ENCODE measurements around the gene ALG2.
"Not testable (repeated sequence)": the region's sequence is repeated elsewhere in the genome, so short reads cannot be mapped to it uniquely, and the experiment has no call there.

DNA sequence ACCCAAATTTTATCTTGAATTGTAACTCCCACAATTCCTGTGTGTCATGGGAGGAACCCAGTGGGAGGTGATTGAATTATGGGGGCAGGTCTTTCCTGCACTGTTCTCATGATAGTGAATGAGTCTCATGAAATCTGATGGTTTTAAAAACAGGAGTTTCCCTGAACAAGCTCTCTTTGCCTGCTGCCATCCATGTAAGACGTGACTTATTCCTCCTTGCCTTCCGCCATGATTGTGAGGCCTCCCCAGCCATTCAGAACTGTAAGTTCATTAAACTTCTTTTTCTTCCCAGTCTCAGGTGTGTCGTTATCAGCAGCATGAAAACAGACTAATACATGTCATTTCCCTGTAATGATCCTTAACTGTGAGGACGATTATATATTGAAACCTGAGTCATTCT is 16.1 kb upstream of the ALG2 start:
- TF ChIP-seq, protein P1, sequence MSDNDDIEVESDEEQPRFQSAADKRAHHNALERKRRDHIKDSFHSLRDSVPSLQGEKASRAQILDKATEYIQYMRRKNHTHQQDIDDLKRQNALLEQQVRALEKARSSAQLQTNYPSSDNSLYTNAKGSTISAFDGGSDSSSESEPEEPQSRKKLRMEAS (IDR thresholded peaks at IDR 0.05; ENCODE audit: low read depth) = not testable (repeated sequence)
- TF ChIP-seq, protein P2, sequence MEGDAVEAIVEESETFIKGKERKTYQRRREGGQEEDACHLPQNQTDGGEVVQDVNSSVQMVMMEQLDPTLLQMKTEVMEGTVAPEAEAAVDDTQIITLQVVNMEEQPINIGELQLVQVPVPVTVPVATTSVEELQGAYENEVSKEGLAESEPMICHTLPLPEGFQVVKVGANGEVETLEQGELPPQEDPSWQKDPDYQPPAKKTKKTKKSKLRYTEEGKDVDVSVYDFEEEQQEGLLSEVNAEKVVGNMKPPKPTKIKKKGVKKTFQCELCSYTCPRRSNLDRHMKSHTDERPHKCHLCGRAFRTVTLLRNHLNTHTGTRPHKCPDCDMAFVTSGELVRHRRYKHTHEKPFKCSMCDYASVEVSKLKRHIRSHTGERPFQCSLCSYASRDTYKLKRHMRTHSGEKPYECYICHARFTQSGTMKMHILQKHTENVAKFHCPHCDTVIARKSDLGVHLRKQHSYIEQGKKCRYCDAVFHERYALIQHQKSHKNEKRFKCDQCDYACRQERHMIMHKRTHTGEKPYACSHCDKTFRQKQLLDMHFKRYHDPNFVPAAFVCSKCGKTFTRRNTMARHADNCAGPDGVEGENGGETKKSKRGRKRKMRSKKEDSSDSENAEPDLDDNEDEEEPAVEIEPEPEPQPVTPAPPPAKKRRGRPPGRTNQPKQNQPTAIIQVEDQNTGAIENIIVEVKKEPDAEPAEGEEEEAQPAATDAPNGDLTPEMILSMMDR (IDR thresholded peaks at IDR 0.05) = not testable (repeated sequence)
- not testable (repeated sequence) for TF ChIP-seq RAD21 (IDR thresholded peaks at IDR 0.05; ENCODE audit: low read length); REST (IDR thresholded peaks at IDR 0.05; ENCODE audit: low read depth, low read length); POLR2AphosphoS5 (IDR thresholded peaks at IDR 0.05; ENCODE audit: low read depth, low read length); MXI1 (IDR thresholded peaks at IDR 0.05; ENCODE audit: low read depth, low read length); EZH2phosphoT487 (IDR thresholded peaks at IDR 0.05; ENCODE audit: borderline replicate concordance, low read depth); EP300 (IDR thresholded peaks at IDR 0.05; ENCODE audit: borderline replicate concordance in 1 of 2, low read depth in 1 of 2, low read length in 1 of 2); GABPA (IDR thresholded peaks at IDR 0.05; ENCODE audit: low read depth); RFX5 (IDR thresholded peaks at IDR 0.05; ENCODE audit: low read length)
- TF ChIP-seq, protein P3, sequence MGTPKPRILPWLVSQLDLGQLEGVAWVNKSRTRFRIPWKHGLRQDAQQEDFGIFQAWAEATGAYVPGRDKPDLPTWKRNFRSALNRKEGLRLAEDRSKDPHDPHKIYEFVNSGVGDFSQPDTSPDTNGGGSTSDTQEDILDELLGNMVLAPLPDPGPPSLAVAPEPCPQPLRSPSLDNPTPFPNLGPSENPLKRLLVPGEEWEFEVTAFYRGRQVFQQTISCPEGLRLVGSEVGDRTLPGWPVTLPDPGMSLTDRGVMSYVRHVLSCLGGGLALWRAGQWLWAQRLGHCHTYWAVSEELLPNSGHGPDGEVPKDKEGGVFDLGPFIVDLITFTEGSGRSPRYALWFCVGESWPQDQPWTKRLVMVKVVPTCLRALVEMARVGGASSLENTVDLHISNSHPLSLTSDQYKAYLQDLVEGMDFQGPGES (IDR thresholded peaks at IDR 0.05; ENCODE audit: low read depth, low read length) = not testable (repeated sequence)
- TF ChIP-seq, protein P4, sequence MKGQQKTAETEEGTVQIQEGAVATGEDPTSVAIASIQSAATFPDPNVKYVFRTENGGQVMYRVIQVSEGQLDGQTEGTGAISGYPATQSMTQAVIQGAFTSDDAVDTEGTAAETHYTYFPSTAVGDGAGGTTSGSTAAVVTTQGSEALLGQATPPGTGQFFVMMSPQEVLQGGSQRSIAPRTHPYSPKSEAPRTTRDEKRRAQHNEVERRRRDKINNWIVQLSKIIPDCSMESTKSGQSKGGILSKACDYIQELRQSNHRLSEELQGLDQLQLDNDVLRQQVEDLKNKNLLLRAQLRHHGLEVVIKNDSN (IDR thresholded peaks at IDR 0.05; ENCODE audit: borderline replicate concordance, low read depth) = not testable (repeated sequence)
